GM21528 (cell line): ENCODE results near the gene RELT.

Experiments used
- ATAC-seq: cut with Tn5 transposase; IDR thresholded peaks from one replicate; pipeline ENCODE4 v1.9.1; 2021; ENCODE audit warnings: mild to moderate bottlenecking, moderate library complexity; ENCODE audit not compliant: unreplicated experiment, low FRiP score

RELT gene, protein sequence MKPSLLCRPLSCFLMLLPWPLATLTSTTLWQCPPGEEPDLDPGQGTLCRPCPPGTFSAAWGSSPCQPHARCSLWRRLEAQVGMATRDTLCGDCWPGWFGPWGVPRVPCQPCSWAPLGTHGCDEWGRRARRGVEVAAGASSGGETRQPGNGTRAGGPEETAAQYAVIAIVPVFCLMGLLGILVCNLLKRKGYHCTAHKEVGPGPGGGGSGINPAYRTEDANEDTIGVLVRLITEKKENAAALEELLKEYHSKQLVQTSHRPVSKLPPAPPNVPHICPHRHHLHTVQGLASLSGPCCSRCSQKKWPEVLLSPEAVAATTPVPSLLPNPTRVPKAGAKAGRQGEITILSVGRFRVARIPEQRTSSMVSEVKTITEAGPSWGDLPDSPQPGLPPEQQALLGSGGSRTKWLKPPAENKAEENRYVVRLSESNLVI

DNA sequence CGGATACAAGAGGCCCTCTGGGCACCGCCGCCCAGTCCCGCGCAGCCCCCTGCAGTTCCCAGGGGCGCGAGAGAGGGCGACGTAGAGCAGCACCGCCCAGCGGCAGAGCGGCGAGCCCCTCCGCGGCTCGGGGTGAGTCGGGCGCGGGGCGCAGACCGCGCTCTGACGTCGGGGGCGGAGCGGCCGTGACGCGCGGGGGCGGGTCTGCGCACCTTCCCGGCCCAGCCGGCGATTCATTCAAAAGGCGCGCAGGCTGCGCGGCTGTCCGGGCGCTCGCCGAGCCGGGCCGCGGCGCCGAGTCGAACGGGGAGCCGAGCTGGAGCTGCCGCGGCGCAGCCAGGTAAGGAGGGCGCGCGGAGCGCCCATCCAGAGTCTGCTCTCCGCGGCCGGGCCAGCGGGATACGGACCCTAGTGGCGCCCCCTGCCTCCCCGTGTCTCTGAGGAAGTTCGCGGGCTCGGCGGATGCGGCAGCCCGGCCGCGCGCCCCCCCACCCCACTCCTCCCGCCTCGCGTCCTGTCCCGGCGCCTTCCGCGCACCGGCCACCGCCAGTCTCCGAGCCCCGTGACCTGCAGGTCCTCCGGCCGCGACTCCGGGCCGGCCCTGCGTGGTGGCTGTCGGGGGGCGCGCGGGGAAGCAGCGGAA lies at the start of gene RELT:
Gene RELT (plus strand): TSS at position 240 of the 643 bp plus-strand sequence. CDS start 12,738 bp downstream, outside the sequence.
- ATAC-seq = peak; percentile 66

DNA sequence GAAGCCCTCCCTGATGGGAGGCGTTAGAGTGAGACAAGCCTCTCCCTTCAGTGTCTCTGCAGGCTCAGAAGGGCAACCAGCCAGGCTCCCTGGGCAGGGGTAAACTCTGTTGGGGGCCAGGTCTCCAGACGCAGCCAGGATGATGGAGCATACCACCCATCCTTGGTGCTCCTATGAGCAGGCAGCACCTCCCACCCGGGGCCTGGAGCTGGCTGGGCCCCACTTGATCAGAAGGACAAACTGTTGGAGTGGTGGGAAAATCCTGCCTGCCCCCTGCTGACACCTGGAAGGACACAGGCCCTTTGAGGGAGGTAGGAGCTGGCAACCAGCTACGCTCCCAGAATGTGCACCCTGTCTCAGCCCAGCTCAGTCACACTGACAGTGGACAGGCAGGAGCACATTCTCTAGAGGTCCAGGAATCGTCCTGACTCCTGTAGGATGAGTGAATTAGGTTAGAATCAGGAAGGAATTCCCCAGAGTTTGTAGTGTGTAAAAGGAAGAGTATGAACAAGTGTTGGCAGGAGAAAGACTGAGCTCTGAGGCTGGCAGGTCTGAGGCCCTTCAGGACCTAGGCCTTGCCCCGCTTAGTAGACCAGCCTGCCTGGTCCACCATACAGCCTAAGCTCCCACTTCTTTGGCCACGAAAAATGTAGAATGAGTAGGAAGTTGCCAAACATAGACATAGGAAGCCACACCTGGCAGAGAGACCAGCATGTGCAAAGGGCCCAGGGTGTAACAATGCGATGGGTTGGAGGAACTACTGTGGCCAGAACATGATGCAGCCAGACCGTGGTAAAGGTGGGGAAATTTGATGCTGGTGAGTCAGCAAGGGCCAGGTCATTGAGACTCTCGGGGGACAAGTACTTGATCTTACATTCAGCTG lies 49.0 kb upstream of the RELT start:
- ATAC-seq = no peak

DNA sequence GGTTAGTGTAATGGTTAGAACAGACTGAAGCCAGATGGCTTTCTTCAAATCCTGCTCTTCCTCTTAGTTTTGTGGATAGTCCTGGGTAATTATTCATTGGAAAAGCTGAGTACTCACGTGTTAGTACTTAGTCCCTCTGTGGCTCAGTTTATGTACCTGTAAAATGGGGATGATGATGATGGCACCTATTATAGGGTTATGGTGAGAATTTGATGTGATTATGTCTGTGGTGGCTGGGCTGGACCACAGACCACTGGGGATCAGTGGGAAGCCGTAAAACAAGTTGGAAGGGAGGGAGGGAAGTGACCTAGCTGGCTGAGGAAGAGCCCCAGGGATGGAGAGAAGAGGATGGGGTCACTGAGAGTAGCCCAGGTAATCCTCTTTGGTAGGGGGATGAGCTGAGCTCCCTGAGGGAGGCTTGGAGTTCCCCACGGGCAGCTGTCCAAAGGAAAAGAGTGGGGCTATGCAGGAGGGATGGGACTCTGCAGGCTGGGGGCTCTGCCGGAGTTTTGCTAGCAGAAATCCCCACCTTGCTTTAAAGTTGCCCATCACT lies 48.3 kb upstream of the RELT start:
- no peak for ATAC-seq

DNA sequence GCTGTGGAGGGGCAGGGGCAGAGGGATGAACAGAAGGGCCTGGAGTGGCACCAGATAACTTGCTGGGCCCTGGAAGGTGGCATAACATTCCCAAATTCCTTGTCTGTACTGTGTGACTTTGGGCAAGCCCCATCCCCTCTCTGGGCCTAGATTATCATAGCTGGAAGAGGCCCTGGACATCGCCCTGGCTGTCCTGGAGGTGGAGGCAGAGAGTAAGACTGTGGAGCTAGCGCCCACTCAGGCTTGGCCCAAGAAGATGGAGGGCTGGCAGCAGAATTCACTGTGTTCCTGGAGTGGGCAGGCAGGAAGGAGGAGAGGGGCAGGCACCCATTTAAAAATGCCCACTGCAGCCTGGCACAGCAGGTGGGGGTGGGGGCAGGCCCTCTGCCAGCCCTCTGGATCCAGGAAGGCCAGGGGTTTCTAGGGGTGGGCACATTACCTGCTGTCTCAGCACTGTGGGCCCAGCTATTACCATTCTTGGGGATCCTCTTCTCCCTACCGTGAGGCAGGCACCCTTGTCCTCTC lies 45.6 kb upstream of the RELT start:
- no peak for ATAC-seq

DNA sequence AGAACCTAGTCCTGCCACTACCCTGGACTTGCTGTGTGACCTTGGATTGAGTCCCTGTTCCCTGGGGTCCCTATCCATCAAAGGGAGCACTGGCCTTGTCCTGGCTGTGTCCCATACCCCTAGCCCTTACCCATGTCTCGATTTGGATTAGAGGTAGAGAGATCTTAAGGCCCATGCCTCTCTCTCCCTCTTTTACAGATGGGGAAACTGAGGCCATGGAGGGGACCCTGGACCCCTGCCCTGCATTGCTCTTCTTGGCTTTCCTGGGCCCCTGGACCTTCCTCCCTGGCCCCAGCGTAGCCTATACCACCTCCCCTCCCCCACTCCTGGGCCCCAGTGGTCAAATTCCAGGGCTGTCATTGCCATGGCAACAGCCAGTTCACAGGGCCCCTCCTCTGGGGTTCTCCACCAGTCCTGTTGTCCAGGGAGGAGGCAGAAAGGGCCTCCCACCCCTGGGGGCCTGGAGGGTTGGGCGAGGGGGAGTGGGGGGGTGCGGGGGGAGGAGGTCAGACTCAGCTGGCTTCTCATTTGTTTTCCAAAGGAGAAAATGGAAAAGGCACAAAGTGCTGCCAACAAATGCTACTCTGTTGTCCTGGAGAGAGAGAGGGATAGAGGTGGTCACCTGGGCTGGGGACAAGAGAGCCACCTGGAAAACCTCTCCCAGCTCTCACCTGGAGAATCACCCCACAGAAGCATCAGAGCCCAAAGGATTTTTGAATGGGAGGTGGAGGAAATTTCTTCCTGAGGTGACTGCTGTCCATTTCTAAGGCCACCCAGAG lies 44.9 kb upstream of the RELT start:
- no peak for ATAC-seq

DNA sequence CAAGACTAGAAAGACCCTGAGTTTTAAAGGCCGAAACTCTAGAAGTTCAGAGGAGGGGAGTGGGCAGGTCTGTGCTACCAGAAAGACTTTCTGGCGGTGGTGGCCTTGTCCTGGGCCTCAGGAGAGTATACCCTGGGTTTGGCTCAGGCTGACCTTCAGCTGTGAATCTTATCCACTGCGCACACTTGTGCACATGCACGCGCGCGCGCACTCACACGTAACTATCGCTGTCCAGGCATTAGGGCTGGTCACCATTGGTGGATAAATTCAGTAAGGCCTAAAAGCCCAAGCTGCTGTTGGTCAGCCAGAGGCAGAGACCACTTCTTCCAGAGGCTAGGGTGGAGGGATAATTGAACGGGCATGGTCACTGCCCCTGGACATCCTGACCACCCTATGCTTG lies 43.0 kb upstream of the RELT start:
- ATAC-seq = no peak

DNA sequence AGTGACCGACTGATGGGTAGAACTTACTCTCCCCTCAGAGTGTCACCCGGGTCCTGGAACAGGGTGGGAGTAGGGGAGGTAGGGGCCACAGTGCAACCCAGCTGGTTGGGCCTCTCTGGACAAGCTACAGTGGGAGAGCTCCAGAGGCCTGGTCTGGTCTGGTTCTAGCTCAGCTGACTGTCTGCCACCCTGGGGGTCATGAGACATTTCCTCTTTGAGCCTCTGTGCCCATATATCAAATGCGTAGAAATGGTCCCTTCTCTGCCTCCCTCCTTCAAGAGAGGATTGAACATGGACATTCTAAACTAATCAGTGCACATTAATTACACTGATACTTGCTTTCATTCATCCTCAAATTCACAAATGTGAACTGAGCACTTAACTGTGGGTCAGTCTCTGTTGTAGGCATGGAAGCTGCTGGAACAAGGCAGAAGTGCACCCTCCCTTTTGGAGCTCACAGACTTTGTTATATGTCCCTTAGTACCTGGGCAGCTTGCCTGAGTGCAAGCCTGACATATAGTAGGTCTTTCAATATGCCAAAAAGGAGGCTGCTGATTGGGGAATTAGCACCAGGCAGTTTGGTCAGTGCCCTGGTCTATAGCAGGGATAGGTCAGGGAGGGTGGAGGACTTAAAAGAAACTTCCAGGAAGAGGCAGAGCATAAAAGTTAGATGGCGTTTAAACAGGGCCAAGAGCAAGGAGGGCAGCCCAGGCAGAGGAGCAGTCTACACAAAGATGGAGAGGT lies 42.4 kb upstream of the RELT start:
- ATAC-seq = no peak

DNA sequence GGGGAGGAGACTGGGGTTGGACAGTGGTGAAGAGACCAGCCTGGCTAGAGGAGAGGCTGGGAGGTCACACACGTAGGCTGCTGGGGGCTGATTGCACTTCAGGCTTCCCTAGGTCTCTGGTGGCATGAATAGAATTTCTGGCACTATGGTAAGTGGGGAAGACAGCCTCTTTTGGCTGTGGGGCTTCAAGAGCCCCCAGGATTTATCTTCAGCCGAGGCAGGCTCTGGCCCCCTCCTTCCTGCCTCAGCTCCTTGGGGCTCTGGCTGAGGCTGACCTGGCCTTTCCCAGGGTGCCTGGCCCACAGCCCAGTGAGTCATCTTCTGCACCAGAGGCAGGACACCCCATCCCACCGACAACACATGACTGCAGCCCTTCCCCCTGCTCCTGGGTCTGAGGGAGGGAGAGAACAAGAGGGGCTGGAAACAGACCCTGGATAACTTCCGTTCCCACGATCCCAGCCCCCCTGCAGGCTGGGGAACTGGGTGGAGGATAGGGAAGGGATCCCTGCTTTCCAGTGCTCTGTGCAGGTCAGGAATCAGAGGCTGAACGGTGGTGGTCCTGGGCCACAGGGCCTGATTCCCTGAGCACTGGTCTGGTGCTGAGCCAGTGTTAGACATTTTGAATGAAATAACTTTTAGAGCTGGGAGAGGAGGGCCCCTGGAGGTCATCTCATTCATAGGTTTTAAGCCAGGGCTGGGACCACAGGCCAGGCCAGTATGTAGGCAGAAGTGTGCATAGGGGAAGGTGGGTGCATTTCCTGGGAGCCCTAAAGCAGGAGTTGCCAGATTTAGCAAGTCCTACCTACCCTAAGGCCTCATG lies 41.6 kb upstream of the RELT start:
- ATAC-seq = no peak

DNA sequence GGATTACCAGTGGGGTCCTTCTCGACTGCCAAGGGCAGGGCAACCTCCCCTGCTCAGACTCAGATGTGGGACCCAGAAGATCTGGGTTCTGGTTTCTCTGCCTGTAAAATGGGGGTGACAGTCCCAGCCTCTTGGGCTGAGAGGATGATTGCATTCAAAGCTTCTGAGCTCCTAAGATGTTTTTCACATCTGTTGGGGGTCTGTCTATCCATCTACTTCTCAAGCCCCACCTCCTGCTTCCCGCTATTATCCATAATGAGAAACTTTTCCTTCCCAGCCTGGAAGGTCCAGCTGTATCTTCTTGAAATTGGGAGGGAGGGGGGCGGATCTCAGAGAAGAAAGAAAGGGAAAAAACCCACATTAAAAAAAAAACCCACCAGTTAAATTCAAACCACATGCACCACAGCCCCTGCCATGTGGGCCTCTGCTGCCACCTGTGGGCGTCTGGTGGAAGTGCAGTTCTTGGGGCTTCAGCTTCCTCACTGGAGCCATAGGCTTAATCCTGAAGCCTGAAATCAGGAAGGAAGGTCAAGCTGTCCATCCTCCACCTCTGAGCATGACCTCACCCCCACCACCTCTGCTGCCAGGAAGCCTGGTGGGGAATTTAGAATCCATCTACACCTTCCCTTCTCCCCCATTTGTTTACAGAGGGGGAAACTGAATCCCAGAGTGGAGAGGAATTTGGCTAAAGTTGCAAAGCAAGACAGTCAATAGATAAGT lies 40.8 kb upstream of the RELT start:
- ATAC-seq = no peak

DNA sequence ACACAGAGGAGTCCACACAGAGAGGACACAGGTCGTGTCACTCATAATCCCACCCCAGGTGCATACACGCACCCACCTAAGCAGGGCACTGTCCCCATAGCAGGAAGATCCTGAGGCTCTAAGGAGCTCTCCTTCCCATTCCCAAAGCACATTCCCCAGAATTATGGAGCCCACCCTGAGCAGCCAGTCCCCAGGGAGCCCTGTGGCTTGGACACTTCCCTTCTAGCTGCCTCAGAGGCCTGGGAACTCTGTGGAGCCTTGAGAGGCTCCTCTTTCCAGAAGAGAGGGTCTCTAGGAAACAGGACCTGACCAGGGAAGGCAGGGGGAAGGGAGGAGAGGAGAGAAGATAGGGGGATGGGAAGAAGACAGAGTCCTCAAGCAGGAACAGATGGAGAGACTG lies 38.4 kb upstream of the RELT start:
- no peak for ATAC-seq

DNA sequence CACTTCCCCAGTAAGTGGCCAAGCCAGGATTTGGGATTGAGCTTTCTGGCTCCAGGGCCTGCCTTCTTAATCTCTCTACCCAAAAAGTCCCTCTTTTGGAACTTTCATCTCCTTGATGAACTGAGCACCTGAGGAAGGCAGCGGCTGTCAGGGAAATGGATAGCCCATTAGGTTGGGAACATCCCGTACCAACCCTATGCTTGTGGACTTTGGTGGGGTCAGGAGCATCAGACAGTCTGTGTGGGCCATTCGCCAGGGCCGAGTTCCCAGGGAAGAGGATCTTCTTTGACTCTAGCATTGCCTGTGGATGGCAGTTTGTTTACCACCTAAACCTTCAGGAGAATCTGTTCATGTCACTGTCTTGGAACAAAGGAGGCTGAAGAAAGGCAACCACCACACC lies 37.9 kb upstream of the RELT start:
- ATAC-seq = no peak

DNA sequence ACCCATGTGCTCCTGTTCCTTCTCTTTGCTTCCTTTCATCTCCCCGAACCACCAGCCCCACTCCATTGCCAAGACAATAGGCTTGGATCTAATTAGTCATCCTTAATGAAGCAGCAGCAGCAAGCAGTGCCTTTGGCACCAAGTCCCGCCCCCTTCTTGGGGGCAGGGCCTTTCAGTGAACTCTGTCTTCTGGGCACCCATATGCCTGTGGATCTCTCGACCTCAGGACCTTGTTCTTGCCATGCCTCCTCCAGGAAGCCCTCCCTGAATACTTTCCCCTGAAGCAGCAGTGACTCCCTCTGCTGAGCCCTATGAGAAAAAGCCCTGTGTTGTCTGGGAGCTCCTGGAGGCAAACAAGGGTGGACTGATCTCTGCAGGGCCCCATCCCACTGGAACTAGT lies 36.0 kb upstream of the RELT start:
- no peak for ATAC-seq

DNA sequence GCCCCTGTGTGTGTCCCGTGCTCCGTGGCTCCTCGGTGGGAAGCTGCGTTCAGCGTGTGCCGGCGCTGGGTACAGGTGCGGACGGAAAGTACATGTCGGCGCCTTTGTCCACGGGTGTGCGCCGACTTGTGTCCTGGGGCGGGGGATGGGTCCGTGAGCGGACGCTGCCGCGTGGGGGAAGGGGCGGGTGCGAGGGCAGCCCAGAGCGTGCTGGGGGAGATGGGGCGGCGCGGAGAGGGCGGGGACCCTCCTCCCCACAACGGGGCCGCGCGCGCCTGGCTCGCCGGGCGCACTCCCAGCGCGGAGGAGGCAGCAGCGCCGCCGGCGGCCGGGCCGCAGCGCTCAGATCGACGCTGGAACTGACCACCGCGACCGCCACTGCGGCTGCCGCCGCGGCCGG lies 33.6 kb upstream of the RELT start:
- ATAC-seq = no peak

DNA sequence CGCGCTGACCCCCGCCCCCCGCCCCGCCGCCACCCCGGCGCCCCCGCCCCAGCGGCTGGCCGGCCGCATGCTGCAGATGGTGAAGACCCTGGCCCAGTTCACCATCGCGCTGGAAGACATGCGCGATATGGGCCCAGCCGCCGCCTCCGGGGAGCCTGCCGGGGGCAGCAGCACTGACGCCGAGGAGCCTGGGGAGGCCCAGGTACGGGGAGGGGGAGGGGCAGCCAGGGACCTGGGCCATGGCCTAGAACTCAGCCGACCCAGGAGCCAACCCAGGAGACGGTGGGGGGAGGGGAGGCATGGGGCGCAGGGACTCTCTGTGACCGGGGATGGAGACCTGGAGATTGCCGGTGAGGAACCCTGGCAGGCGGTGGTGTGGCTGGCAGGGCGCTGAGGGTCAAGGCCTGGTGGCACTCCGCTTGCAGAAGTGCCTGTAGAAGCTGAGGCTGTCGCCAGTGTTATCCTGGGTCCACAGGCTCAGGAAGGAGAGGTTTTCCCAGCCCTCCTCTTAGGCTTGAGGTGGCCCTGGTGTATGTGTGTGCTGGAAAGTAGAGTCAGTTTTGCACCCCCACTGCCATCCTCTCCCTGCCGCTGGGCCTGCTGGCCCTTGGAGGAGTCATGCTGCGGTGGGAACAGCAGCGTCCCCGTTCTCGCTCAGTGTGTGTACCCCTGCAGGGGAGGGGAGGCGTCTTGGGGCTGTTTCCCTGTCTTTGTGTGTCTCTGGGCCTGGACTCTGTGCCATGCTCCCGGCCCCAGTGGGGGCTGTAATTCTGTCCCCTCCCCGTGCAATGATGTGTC lies 32.9 kb upstream of the RELT start:
- no peak for ATAC-seq

DNA sequence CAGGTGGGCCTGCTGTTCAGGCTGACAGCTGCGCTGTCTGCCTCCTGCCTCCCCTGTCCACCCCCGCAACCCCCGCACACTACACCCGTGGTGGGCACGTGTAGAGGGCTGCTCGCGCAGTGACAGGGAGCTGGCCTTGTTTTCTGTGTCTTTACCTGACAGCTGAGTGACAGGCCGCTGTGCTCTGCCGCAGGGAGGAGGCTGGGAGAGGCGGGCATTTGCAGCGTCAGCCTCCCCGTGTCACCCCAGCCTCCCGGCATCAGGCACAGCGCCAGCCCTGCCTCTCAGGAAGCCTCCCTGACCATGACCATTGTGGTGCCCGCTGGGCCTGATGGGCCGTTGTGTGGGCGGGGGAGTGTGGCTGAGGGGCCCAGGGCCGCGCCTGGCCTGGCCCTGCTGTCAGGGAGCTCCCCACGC lies 32.0 kb upstream of the RELT start:
- no peak for ATAC-seq

DNA sequence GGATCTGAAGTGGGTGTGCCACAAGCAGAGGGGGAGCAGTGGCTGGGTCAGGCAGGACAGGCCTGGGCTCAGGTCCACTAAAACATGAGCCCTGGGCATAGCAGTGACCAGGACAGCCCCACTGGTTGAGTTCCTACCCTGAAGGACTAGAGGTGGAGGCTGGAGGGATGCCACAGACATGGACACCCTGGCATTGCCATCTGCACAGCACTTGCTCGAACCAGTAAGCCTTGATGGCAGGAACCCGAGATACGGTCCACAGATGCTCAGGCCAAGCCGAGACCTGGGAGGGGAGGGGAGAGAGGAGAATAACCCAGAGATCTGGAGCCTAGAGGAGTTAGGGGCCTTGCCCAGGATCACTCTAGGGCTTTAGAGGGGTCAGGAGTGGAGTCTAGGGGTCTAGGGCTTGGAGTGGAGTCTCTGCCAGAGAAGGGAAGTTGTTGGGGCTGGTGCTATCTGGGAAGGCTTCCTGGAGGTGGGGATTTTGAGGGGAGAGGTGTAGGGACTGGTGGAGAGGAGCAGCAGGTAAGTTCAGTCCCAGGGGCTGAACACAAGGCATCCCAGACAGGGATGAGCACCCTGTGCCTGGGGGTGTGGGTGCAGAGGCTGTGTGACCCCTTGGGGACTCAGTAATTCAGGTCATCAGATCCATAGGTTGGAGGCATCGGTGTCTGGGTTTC lies 30.6 kb upstream of the RELT start:
- ATAC-seq = no peak
